ACC112 (cell line): ENCODE results near the gene BAD.

Source experiments
- H2AFZ ChIP-seq: fragments of 200-600 bp; sonication (generic); one replicate; pipeline ENCODE4 v1.6.0; 2017; ENCODE audit warnings: antibody characterized with exemption, low read length; ENCODE audit not compliant: unreplicated experiment
- H3K27ac ChIP-seq: fragments of 200-600 bp; sonication (generic); 2 replicates; pipeline ENCODE4 v1.5.1; 2014; ENCODE audit warnings: low read depth, mild to moderate bottlenecking, antibody characterized with exemption, low read length, moderate library complexity
- H3K27me3 ChIP-seq: fragments of 200-600 bp; sonication (generic); 2 replicates; pipeline ENCODE4 v1.6.1; 2014; ENCODE audit warnings: mild to moderate bottlenecking, antibody characterized with exemption, low read length, moderate library complexity, mixed read lengths; ENCODE audit not compliant: insufficient read depth
- H3K36me3 ChIP-seq: fragments of 200-600 bp; sonication (generic); 2 replicates; pipeline ENCODE4 v1.6.1; 2016; ENCODE audit warnings: mild to moderate bottlenecking, antibody characterized with exemption, low read length, moderate library complexity, mixed read lengths; ENCODE audit not compliant: insufficient read depth
- H3K4me1 ChIP-seq: fragments of 200-600 bp; sonication (generic); one replicate; pipeline ENCODE4 v1.6.1; 2016; ENCODE audit warnings: low read length, mixed read lengths; ENCODE audit not compliant: insufficient read depth, unreplicated experiment, control insufficient read depth
- H3K4me3 ChIP-seq: fragments of 200-600 bp; sonication (generic); 2 replicates; pipeline ENCODE4 v1.5.1; 2014; ENCODE audit warnings: mild to moderate bottlenecking, low read depth, low read length
- H3K79me2 ChIP-seq: fragments of 200-600 bp; sonication (generic); one replicate; pipeline ENCODE4 v1.6.0; 2016; ENCODE audit warnings: low read length; ENCODE audit not compliant: control insufficient read depth, unreplicated experiment, insufficient read depth

The BAD gene

DNA sequence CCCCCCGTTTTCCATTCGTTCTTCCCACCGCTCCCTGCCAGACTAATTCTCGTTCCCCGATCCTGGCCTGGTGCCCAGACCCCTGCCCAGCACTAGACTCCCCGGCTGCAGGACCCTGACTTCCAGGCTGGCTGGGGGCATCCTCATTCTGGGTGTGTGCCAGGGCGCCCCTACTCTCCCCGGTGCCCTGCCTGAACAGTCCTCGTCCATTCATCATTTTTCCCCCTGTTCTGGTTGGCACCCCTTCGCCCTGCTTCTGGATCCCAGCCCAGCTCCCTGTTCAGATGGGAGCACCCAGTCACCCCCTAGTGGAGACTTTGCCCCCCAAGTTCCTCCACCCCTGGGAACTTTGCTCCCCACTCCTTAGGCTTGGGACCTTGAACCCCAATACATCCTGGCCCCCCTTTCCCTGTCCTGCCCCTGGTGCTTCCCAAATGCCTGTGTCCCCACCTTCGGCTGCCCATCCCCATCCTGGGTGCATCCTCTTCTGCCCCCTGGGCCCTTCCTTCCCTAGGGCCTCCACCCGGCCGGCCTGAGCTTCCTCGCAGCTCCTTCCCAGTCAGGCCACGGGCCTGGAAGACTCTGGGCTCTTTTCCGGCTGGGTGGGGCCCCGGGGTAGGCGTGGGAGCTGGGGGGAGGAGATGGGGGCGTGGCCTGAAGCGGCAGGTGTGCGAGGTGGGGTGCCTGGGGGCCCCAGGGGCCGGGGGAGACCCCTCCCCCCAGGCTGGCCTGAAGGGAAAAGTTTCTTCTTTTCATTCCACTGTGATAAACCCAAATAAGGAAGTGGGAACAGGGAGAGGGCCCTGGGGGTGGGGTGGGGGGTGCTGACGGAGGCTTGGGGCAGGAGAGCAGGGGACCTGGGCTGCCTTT lies 32.2 kb downstream of the BAD start:
- Histone ChIP-seq H3K27me3 (no peaks in the 10 kb centered on the region), H3K4me3 (peak overlapping the region; percentile 87), H3K4me1 (peaks cover 23% of the 10 kb centered on the region), H3K79me2 (peaks cover 21% of the 10 kb centered on the region), H3K36me3 (0 out of 2 replicates have a peak, but pooled peaks cover 4% of the 10 kb centered on the region), H3K27ac (peak overlapping the region; percentile 11; the same call in 1 of the 2 replicates), H2AFZ (peak overlapping the region; percentile 55)

DNA sequence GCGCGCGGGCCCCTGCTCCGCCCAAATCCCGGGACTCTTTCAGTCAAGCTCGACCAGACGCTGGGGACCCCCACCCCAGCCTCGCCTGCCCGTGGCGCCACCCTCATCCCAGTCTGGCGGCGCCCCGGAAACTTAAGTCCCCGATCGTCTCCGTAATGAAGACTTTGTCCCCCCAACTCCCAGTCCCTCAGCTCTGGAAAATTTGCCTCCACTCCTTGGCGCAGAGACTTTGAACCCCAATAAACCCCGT lies 32.8 kb downstream of the BAD start:
- H3K27me3 ChIP-seq = no peaks in the 10 kb centered on the region
- 0 out of 2 replicates have a peak, but pooled peaks cover 4% of the 10 kb centered on the region for H3K36me3 ChIP-seq
- H3K4me3 ChIP-seq = peak overlapping the region; percentile 87
- H3K4me1 ChIP-seq = peaks cover 23% of the 10 kb centered on the region
- H3K79me2 ChIP-seq = peaks cover 21% of the 10 kb centered on the region
- peak overlapping the region; percentile 55 for H2AFZ ChIP-seq
- peak overlapping the region; percentile 11; the same call in 1 of the 2 replicates for H3K27ac ChIP-seq

DNA sequence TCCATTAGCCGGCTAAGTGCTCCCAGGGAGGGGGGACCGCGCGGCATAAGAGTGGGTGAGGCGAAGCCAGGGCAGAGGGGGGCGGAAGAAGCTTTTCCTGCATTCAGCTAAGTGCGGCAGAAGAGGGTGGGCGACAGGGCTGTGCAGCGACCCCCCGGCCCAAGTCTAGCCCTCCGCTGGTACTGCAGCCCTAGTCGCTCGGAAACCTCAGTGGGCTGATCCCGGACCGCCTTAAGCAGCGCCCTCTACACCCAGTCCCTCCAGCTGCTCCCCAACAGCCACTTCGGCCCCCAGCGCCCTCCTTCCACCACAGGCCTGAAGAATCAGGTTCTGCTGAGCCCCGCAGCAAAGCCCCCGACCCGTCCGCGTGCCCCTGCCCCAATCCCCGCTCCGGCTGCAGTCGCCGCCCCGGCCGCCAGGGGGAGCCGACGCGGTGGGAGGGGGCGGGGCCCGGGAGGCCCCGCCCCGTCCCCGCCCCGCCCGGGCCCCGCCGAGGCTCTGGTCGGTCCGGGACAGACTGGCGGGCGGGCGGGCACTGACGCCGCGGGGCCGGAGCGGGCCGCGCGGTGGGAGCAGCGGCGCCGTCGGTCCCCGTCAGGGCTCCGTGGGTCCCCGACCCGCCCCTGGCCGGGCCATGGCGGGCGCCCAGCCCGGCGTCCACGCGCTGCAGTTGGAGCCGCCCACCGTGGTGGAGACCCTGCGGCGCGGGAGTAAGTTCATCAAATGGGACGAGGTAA lies 33.3 kb downstream of the BAD start, which contains the start of gene PLCB3:
PLCB3 (plus strand) TSS at position 515 of the 737 bp plus-strand sequence; CDS start at position 635, 120 bp downstream.
- H3K4me1 ChIP-seq = peaks cover 23% of the 10 kb centered on the region
- peak within 1 kb of the TSS; percentile 11; the same call in 1 of the 2 replicates for H3K27ac ChIP-seq
- no peaks in the 10 kb centered on the region for H3K27me3 ChIP-seq
- peak within 1 kb of the TSS; percentile 55 for H2AFZ ChIP-seq
- peaks cover 21% of the 10 kb centered on the region for H3K79me2 ChIP-seq
- H3K36me3 ChIP-seq = no peaks in the 10 kb centered on the region
- H3K4me3 ChIP-seq = peak within 1 kb of the TSS; percentile 87

DNA sequence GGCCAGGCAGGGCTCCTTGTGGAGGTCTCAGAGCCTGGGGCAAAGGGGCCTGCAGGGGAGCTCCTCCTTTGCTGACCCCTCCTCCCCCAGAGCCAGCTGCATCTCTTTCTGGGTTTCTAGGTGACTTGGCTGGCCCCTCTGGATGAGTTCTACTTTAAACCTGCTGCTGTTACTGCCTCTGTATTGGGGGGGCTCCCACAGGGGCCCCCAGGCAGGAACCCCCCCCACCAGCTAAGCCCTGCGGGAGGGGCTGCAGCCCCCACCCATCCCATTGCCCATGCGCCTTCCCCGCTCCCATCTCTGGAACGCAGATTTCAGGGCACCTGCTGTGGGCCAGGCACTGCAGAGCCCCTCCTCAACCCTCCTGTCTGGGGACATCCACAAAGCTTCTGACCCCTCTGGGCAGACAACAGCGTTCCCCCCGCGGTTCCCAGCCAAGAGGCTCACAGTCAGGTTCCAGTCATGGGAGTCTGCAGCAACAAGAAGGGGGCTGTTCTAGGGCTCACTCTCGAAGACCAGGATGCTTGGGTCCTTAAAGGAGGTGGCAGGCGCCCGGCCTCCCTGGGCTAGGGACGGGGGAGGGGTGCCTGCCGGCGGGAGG lies 34.0 kb downstream of the BAD start:
- Histone ChIP-seq H3K4me1 (peaks cover 23% of the 10 kb centered on the region), H3K79me2 (peaks cover 27% of the 10 kb centered on the region), H3K27me3 (no peaks in the 10 kb centered on the region), H3K4me3 (peak overlapping the region; percentile 87), H2AFZ (no peak overlapping the region), H3K27ac (no peak overlapping the region), H3K36me3 (no peaks in the 10 kb centered on the region)

DNA sequence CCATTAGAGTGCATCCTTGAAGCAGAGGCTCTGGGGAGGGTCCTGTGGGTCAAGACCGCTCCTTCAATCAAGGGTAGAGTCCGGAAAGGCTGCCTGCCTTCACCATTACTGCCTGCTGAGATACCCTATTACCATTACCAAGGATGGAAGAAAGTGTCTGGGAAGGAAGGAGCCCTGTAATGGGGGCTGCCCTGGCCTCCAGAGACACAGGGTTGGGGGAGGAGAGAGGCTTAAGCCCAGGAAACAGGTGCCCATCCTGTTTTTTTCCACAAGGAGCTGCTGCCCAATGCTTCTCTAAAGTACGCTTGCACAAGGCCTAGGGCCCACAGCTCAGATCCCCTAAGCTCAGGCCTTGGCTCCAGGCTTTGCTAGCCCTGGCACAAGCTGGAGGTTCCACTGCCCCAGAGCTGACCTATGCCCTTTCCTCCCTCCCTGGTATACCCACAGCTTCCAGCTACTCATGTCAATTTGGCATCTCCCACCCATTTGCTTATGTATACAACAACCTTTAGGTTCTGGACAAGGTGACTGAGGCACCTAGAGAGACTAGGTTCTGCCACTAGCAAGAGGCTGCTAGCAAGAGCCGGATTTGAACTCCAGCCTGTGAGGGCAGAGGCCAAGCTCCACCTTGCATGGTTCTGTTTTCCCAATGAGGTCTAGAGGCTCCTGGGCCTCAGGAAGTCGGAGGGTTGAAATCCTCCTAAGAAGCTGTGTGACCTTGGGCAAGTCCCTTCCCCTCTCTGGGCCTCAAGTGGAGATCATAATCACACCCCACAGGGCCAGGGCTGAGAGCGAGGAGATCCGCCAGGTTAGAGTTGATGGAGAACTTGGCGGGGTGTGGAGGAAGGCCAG lies 34.7 kb downstream of the BAD start:
- H3K4me3 ChIP-seq = no peak overlapping the region
- H3K4me1 ChIP-seq = peaks cover 27% of the 10 kb centered on the region
- no peaks in the 10 kb centered on the region for H3K36me3 ChIP-seq
- peaks cover 34% of the 10 kb centered on the region for H3K79me2 ChIP-seq
- no peaks in the 10 kb centered on the region for H3K27me3 ChIP-seq
- no peak overlapping the region for H2AFZ ChIP-seq
- H3K27ac ChIP-seq = no peak overlapping the region

DNA sequence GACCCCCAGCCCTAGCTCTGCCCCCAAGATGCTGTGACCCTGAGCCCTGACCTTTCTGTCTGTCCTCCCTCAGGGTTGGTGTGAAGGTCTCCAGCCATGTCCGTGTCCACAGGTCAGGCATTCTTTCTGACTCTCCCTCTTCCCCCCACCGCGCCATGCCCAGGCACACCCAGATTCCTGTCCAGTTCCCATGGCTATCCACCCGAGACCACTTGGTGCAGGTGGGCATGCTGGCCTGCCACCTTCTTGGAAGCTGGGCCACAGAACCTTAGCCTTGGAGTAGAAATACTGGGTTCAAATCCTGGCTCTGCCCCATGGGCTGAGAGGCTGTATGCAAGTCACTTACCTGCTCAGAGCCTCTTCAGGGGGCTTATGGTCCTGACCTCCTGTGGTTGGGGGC lies 35.4 kb downstream of the BAD start:
- no peaks in the 10 kb centered on the region for H3K27me3 ChIP-seq
- no peak overlapping the region for H3K27ac ChIP-seq
- no peak overlapping the region for H2AFZ ChIP-seq
- H3K4me1 ChIP-seq = peaks cover 32% of the 10 kb centered on the region
- no peak overlapping the region for H3K4me3 ChIP-seq
- H3K36me3 ChIP-seq = no peaks in the 10 kb centered on the region
- H3K79me2 ChIP-seq = peaks cover 42% of the 10 kb centered on the region

DNA sequence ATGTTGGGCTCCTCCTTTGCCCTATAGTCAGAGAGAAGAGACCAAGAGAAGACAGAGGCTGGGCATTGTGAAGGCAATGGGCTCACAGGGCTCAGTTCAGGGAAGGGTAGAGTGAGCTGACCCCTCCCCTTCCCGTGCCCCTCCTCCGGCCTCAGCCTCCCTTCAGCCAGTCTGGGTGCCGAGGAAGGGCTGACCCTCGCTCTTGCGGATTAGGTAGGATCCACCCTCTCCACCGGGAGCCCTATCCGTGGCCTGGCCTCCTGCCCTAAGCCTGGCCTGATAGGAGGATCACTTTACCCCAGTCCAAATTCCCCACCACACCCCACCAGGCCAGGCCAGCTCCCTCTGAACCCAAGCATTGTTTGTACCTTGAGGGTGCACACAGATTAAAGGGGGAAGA lies 35.9 kb downstream of the BAD start:
- Histone ChIP-seq H3K27ac (no peak overlapping the region), H3K4me3 (no peak overlapping the region), H2AFZ (no peak overlapping the region)

DNA sequence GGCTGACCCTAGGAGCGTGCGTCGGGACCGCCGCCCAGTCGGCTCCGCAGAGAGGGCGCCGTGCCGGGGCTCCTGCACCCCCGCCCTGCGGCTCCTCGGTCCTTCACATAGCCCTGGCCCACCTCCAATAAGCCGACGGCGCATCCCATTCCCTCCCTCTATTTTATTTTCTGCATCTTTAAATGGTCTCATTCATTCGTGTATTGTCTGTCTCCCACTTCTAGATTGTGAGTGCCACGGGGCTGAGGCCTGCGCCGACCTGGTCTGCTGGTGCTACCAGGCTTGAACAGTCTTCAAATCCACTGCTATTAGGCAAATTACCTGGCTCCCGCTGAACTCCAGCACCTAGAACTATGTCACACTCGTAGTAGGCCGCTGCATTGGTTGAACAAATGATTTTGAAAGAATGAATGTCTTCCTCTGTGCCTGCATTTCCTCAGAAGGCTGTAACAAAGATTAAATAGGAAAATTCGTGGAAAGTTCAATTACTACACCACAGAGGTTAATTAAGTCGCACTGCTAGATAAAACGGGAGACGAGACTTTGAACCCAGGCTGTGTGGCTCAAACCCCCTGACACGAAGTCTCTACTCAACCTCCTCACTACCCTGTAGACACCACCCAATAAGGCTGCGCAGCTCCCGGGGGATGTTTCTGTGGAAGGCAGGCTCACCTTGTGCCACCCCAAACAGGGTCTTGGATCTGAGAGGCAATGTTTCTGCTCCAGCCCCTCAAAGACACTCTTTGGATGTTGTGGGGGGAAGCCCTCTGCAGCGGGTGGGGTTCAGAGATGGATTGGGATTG lies 36.5 kb downstream of the BAD start:
- H2AFZ ChIP-seq = peak overlapping the region; percentile 28
- H3K27me3 ChIP-seq = no peaks in the 10 kb centered on the region
- H3K79me2 ChIP-seq = peaks cover 42% of the 10 kb centered on the region
- peaks cover 32% of the 10 kb centered on the region for H3K4me1 ChIP-seq
- H3K27ac ChIP-seq = no peak overlapping the region
- H3K4me3 ChIP-seq = peak overlapping the region; percentile 83
- H3K36me3 ChIP-seq = no peaks in the 10 kb centered on the region

More for the DNA sequence above, 35.9 kb downstream of the BAD start:
- Histone ChIP-seq H3K36me3 (no peaks in the 10 kb centered on the region), H3K27me3 (no peaks in the 10 kb centered on the region), H3K4me1 (peaks cover 32% of the 10 kb centered on the region), H3K79me2 (peaks cover 46% of the 10 kb centered on the region)

DNA sequence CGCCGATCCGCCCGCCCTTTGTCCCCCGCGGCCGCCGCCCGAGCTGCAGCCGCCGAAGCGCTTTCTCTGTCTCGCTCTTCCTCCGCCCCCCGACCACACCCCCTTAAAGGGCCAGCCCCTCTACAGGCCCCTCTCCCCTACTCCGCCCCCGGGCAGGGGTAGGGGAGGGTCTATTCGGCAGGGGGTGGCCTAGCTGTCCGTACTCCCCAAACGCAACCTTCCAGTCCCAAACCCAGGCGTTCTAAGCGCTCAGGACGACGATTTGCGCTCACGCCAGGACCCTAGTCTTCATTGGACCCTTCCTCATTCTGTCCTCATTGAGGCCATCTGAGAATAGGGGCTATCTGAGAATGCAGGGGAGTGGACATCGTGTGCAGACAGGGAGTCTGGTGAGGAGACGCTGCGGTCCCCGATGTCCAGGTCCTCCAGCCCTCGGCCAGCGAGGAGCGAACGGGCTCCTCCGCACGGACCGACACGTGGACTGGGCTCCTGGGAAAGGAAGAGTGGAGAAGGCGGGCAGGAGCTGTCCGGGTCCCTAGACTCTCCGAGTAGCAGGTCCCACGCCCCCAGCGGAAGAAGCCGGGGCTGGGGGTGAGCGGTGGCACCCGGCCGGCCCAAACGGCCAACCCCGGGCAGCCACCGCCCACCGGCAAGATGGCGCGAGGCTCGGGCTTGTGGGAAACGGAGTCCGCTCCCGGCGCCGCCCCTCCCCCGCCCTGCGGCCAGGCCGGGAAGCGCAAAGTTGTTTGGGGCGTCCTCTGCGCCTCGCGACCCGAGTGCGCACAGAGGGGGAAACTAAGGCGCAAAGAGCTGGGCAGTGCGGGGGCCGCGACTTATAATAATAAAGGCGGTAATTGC lies 37.4 kb downstream of the BAD start, which contains the start of gene PPP1R14B:
PPP1R14B (minus strand) TSS at position 73 of the 858 bp plus-strand sequence. CDS start 270 bp downstream, outside the sequence.
- no peaks in the 10 kb centered on the region for H3K36me3 ChIP-seq

More for the DNA sequence above, 37.4 kb downstream of the BAD start, which contains the start of gene PPP1R14B:
- Histone ChIP-seq H3K4me1 (peaks cover 37% of the 10 kb centered on the region), H3K4me3 (peak within 1 kb of the TSS; percentile 96), H3K27me3 (no peaks in the 10 kb centered on the region), H3K79me2 (peaks cover 40% of the 10 kb centered on the region), H3K27ac (peak within 1 kb of the TSS; percentile 78), H2AFZ (peak within 1 kb of the TSS; percentile 77)
